Endothelial cell of umbilical vein (primary cell): ENCODE data around the gene TBC1D7. TPM values are rescaled to one million over a fixed set of nuclear protein-coding genes. Genes with fewer than 3 reads are reported as not detected.

Source experiments
- BruUV-seq: library from RNA; stranded (reverse); fragments of 400-500 nt; replicated peaks from 2 replicates; lab custom pipeline; 2021; lab: Mats Ljungman, UMichigan
- CTCF ChIA-PET: fragments of 300-600, 350-600 bp; sonication (Branson Sonifier 250); formaldehyde crosslinking; loops from one replicate; lab custom pipeline; 2021; ENCODE audit warnings: antibody characterized with exemption, inconsistent platforms; lab: Charles Lee
- POLR2A ChIA-PET: fragments of 300-600, 350-600 bp; sonication (Branson Sonifier 250); formaldehyde crosslinking; loops from one replicate; lab custom pipeline; 2021; ENCODE audit warnings: antibody characterized with exemption, inconsistent platforms; lab: Charles Lee
- DNase-seq: peaks from one replicate; pipeline ENCODE4 v3.0.0-alpha.2; 2011; ENCODE audit warnings: low read depth, low spot score
- FAIRE-seq: peaks from 2 replicates; lab custom pipeline; 2011; peaks lifted over from hg19 to GRCh38; lab: Jason Lieb, UNC
- H2AFZ ChIP-seq: 2 replicates; pipeline ENCODE4 v1.6.0; 2012; ENCODE audit warnings: low read depth, low read length, control low read depth, inconsistent platforms
- H3K27ac ChIP-seq: 2 replicates; pipeline ENCODE4 v1.5.1; 2011; ENCODE audit warnings: low read depth, mild to moderate bottlenecking, control low read depth, low read length, moderate library complexity; ENCODE audit not compliant: insufficient read depth
- H3K27me3 ChIP-seq, 2 experiments: 2 replicates each; pipeline versions ENCODE4 v1.6.0 to v1.6.1; 2011; ENCODE audit warnings: low read length in 2 of 2, mixed read lengths in 1 of 2; ENCODE audit not compliant: control insufficient read depth in 2 of 2, insufficient read depth in 2 of 2
- H3K36me3 ChIP-seq, 2 experiments: 2 replicates in 1 of 2; 3 replicates in 1 of 2; pipeline ENCODE4 v1.5.1; 2011; ENCODE audit warnings: low read length in 2 of 2, mild to moderate bottlenecking in 1 of 2, moderate library complexity in 1 of 2; ENCODE audit not compliant: control insufficient read depth in 2 of 2, insufficient read depth in 2 of 2; ENCODE audit errors: extremely low read depth in 1 of 2
- H3K4me1 ChIP-seq: 3 replicates; pipeline ENCODE4 v1.5.1; 2011; ENCODE audit warnings: mild to moderate bottlenecking, low read length; ENCODE audit not compliant: control insufficient read depth, insufficient read depth; ENCODE audit errors: extremely low read depth
- H3K4me2 ChIP-seq: 2 replicates; pipeline ENCODE4 v1.6.1; 2011; ENCODE audit warnings: low read length, control low read depth, mixed read lengths; ENCODE audit not compliant: insufficient read depth
- H3K4me3 ChIP-seq, 3 experiments: fragments of 200-600 bp in 1 of 3; sonication (generic), shearing (Covaris generic) in 1 of 3; replicated peaks in 1 of 3; 2 replicates each; pipeline ENCODE4 v1.5.1; 2011 to 2016; ENCODE audit warnings: control low read depth in 3 of 3, low read length in 3 of 3, mild to moderate bottlenecking in 2 of 3, inconsistent platforms in 1 of 3, low read depth in 1 of 3, moderate library complexity in 1 of 3; ENCODE audit not compliant: insufficient read depth in 1 of 3
- H3K79me2 ChIP-seq: 2 replicates; pipeline ENCODE4 v1.6.0; 2012; ENCODE audit warnings: low read length, inconsistent platforms; ENCODE audit not compliant: control insufficient read depth, insufficient read depth
- H3K9ac ChIP-seq: replicated peaks from 2 replicates; pipeline ENCODE3; 2011; ENCODE audit warnings: low read length, control low read depth; ENCODE audit not compliant: insufficient read depth; ENCODE audit errors: extremely low read depth
- H3K9me1 ChIP-seq: replicated peaks from 3 replicates; pipeline ENCODE4 v1.6.0; 2011; ENCODE audit warnings: mild to moderate bottlenecking, low read length; ENCODE audit not compliant: control insufficient read depth, insufficient read depth; ENCODE audit errors: extremely low read depth
- H3K9me3 ChIP-seq: replicated peaks from 2 replicates; pipeline ENCODE4 v1.5.1; 2012; ENCODE audit warnings: low read length, inconsistent platforms; ENCODE audit not compliant: control insufficient read depth, insufficient read depth
- H4K20me1 ChIP-seq: replicated peaks from 2 replicates; pipeline ENCODE3; 2011; ENCODE audit warnings: mild to moderate bottlenecking, low read length; ENCODE audit not compliant: control insufficient read depth, insufficient read depth; ENCODE audit errors: extremely low read depth
- CTCF ChIP-seq, 2 donors: IDR thresholded peaks; 1 replicate in 1 of 2; 2 replicates in 1 of 2; pipeline ENCODE4 v1.5.1; 2011; ENCODE audit warnings: low read length in 2 of 2, mild to moderate bottlenecking in 2 of 2, moderate library complexity in 2 of 2, control low read depth in 1 of 2, inconsistent platforms in 1 of 2, low read depth in 1 of 2; ENCODE audit not compliant: insufficient read depth in 1 of 2; ENCODE audit errors: extremely low read depth in 1 of 2
- EZH2 ChIP-seq: IDR thresholded peaks from 2 replicates; pipeline ENCODE4 v1.6.1; 2012; ENCODE audit warnings: borderline replicate concordance, low read depth, mild to moderate bottlenecking, moderate library complexity, low read length, inconsistent platforms; ENCODE audit not compliant: severe bottlenecking
- FOS ChIP-seq: IDR thresholded peaks from 2 replicates; pipeline ENCODE4 v1.6.1; 2011; ENCODE audit warnings: mild to moderate bottlenecking, low read length, moderate library complexity, borderline replicate concordance; ENCODE audit not compliant: insufficient read depth
- GATA2 ChIP-seq: IDR thresholded peaks from 2 replicates; pipeline ENCODE4 v1.7.0; 2011; ENCODE audit warnings: low read depth, mild to moderate bottlenecking, moderate library complexity, mixed read lengths, low read length; ENCODE audit not compliant: insufficient read length, insufficient read depth
- JUN ChIP-seq: IDR thresholded peaks from 2 replicates; pipeline ENCODE4 v1.6.1; 2011; ENCODE audit warnings: borderline replicate concordance, low read depth; ENCODE audit not compliant: insufficient read length, insufficient read depth
- MYC ChIP-seq: IDR thresholded peaks from one replicate; pipeline ENCODE4 v1.6.1; 2011; ENCODE audit warnings: mild to moderate bottlenecking, low read depth, low read length
- POLR2A ChIP-seq: IDR thresholded peaks from 2 replicates; pipeline ENCODE4 v1.6.1; 2012; ENCODE audit warnings: low read depth, mild to moderate bottlenecking, control low read depth, low read length
- POLR2AphosphoS5 ChIP-seq: IDR thresholded peaks from 2 replicates; pipeline ENCODE4 v1.6.1; 2012; ENCODE audit warnings: low read depth, mild to moderate bottlenecking, control low read depth, low read length, moderate library complexity; ENCODE audit not compliant: insufficient read depth
- dilution Hi-C: fragments of 300-500 bp; cut with MboI; formaldehyde crosslinking; loops from one replicate; pipeline ENCODE4 v1.15.0; 2019; ENCODE audit warnings: low sequenced_read_pairs; ENCODE audit not compliant: extremely low pct_ligation_motif_present
- intact Hi-C: fragments of 100-400 bp; cut with micrococcal nuclease; formaldehyde crosslinking; loops from one replicate; pipeline ENCODE4 v1.10.0; 2022
- polyA plus RNA-seq, 4 experiments: library from polyadenylated mRNA; depleted of rRNA in 3 of 4; stranded (reverse) in 3 of 4; unstranded in 1 of 4; fragments of >200 nt; gene quantifications; 2 replicates each; pipeline versions ENCODE4 v1.2.1 to v1.2.3, GENCODE V29; 2011 to 2012; ENCODE audit warnings: missing spikeins in 1 of 4
- total RNA-seq: library from RNA; stranded (reverse); gene quantifications from 2 replicates; pipeline ENCODE4 v1.2.3, GENCODE V29; 2021
- TF ChIP-seq, protein P1 (sequence below): IDR thresholded peaks from 2 replicates; pipeline ENCODE4 v1.6.1; 2011; ENCODE audit not compliant: insufficient read depth, insufficient read length

Gene TBC1D7
- total and polyA plus RNA-seq, 2 donors (not counting 3 experiments of a cell fraction or from before 2014, with no cell fraction given), result 26.6 to 28.1 TPM

- CTCF ChIA-PET, result interaction anchor here (1.1 to 2.0 kb wide), 3 partner anchors 11 to 118 kb away, joined by 4 read pairs; no protein-coding TSS in a partner anchor
- Histone ChIP-seq H3K27me3 (no peaks in the 10 kb centered on the region), H3K9me3 (no peaks in the 10 kb centered on the region), H3K4me1 (peaks cover 22% of the 10 kb centered on the region), H3K9me1 (no peaks in the 10 kb centered on the region), H3K36me3 (peaks cover 0 to 16% of the 10 kb centered on the region in 2 experiments), H3K79me2 (no peaks in the 10 kb centered on the region), H2AFZ (no peak overlapping the region), H4K20me1 (no peaks in the 10 kb centered on the region), H3K4me3 (no peak overlapping the region), H3K27ac (no peak overlapping the region), H3K4me2 (no peak overlapping the region), H3K9ac (no peak overlapping the region)
- no peak for TF ChIP-seq JUN
- TF ChIP-seq EZH2, result no peak
- TF ChIP-seq, protein P1, sequence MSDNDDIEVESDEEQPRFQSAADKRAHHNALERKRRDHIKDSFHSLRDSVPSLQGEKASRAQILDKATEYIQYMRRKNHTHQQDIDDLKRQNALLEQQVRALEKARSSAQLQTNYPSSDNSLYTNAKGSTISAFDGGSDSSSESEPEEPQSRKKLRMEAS, result no peak
- no peak for TF ChIP-seq POLR2A
- TF ChIP-seq GATA2, result no peak
- TF ChIP-seq CTCF (IDR thresholded peaks at IDR 0.05; ENCODE audit: extremely low read depth in 1 of 2, insufficient read depth in 1 of 2, low read depth in 1 of 2, low read length in 2 of 2), result no peak
- TF ChIP-seq FOS, result no peak
- TF ChIP-seq POLR2AphosphoS5, result no peak
- TF ChIP-seq MYC, result no peak
- DNase-seq (no peak), FAIRE-seq (no peak)
- intact Hi-C loops, result no loop called here
- POLR2A ChIA-PET, result no interaction called here
- dilution Hi-C loops, result no loop called here
- BruUV-seq, result no TSS peak
Measured at GRCh38 chr6:13368731-13369115, 40.4 kb upstream of the TBC1D7 start.
